Measurements from ENCODE around the gene HES5.

GRCh38 chr1:2554621-2555387 lies 24.7 kb upstream of the HES5 start:
- TF ChIP-seq CTCF (conservative IDR thresholded peaks at IDR 0.05; ENCODE audit: low read depth, low read length) (peak; percentile 34), MAFK (IDR thresholded peaks at IDR 0.05; ENCODE audit: low read depth, low read length) (no peak), POLR2A (IDR thresholded peaks at IDR 0.05; ENCODE audit: low read depth, low read length) (no peak)
